ENCODE results near the gene MCFD2. TPM values are rescaled to one million over a fixed set of nuclear protein-coding genes. Genes with fewer than 3 reads are reported as not detected.

Gene MCFD2
- total RNA-seq, 1 experiment from 2014 or later = 90.5 TPM

DNA sequence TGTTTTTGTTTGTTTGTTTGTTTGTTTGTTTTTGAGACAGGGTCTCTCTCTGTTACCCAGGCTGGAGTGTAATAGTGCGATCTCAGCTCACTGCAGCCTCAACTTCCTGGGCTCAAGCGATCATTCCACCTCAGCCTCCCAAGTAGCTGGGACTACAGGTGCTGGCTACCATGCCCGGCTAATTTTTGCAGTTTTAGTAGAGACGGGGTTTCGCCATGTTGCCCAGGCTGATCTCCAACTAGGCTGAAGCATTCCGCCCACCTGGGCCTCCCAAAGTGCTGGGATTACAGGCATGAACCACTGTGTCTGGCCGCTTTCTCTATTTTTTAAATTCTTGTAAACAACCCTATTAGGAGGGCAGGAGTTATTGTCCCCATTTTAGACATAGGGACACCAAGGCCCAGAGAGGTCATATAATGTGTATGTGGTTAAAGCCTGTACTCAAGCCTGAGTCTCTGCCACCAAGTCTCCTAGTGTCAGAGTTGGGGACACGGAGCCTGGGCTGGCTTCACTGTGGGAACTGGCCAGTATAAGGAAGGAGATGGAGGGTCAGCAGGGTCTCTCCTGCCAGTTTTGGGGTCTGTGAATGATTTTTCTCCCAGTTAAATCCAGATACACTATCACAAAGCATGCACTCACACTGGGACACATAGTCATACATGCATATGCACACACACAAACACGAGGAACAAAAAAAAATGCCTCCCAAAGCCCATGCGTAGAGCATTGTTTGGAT lies 27.5 kb upstream of the MCFD2 start:
- CTCF ChIA-PET = no interaction called here
- no TSS peak for BruUV-seq (replicated peaks)
- Histone ChIP-seq H3K4me1 (ENCODE audit: insufficient read depth, low read length, poor library complexity, severe bottlenecking) (peaks cover 4% of the 10 kb centered on the region), H3K9me3 (ENCODE audit: low read depth, low read length, poor library complexity, severe bottlenecking) (no peaks in the 10 kb centered on the region), H3K36me3 (ENCODE audit: insufficient read depth, low read length, poor library complexity, severe bottlenecking) (no peaks in the 10 kb centered on the region), H3K4me3 (ENCODE audit: low read depth, low read length, poor library complexity, severe bottlenecking) (no peak overlapping the region), H3K27me3 (replicated peaks; ENCODE audit: insufficient read depth, low read depth, low read length, poor library complexity) (no peaks in the 10 kb centered on the region), H3K27ac (ENCODE audit: low read depth, low read length, poor library complexity, severe bottlenecking) (no peak overlapping the region)
- intact Hi-C loops (cut with micrococcal nuclease; ENCODE audit: unreplicated experiment) = no loop called here
- no peak for DNase-seq (ENCODE audit: low spot score)
- POLR2A ChIA-PET (ENCODE audit: low non-redundant PET) = no interaction called here
- TF ChIP-seq EZH2 (IDR thresholded peaks at IDR 0.05; ENCODE audit: borderline replicate concordance, low read depth, low read length, poor library complexity, severe bottlenecking) = no peak

DNA sequence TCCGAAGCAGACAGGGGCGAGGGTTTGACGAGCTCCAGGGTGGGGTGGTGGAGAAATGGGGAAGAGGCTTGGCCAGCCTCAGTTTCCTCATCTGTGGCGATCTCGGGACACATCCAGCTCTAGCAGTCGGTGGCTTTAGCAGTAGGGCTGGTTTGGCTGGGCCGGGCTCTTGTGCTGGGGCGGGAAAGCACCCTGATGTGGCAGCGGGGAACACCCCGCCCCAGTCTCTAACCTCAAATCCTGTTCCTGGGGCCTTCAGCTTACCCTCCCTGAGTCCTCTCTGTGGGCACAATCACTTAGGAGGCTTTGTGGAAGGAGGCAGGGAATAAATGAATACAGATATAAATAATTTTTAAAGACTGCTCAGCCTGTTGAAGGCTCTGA lies 26.5 kb upstream of the MCFD2 start:
- intact Hi-C loops (cut with micrococcal nuclease; ENCODE audit: unreplicated experiment) = no loop called here
- no peak for DNase-seq (ENCODE audit: low spot score)
- CTCF ChIA-PET = no interaction called here
- H3K4me3 ChIP-seq (ENCODE audit: low read depth, low read length, poor library complexity, severe bottlenecking) = peak overlapping the region; percentile 71
- no peak overlapping the region for H3K27ac ChIP-seq (ENCODE audit: low read depth, low read length, poor library complexity, severe bottlenecking)
- H3K27me3 ChIP-seq (replicated peaks; ENCODE audit: insufficient read depth, low read depth, low read length, poor library complexity) = no peaks in the 10 kb centered on the region
- TF ChIP-seq EZH2 (IDR thresholded peaks at IDR 0.05; ENCODE audit: borderline replicate concordance, low read depth, low read length, poor library complexity, severe bottlenecking) = no peak
- TF ChIP-seq, protein P1, sequence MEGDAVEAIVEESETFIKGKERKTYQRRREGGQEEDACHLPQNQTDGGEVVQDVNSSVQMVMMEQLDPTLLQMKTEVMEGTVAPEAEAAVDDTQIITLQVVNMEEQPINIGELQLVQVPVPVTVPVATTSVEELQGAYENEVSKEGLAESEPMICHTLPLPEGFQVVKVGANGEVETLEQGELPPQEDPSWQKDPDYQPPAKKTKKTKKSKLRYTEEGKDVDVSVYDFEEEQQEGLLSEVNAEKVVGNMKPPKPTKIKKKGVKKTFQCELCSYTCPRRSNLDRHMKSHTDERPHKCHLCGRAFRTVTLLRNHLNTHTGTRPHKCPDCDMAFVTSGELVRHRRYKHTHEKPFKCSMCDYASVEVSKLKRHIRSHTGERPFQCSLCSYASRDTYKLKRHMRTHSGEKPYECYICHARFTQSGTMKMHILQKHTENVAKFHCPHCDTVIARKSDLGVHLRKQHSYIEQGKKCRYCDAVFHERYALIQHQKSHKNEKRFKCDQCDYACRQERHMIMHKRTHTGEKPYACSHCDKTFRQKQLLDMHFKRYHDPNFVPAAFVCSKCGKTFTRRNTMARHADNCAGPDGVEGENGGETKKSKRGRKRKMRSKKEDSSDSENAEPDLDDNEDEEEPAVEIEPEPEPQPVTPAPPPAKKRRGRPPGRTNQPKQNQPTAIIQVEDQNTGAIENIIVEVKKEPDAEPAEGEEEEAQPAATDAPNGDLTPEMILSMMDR (conservative IDR thresholded peaks at IDR 0.05; ENCODE audit: low read depth, low read length) = no peak
- POLR2A ChIA-PET (ENCODE audit: low non-redundant PET) = no interaction called here
- no peaks in the 10 kb centered on the region for H3K36me3 ChIP-seq (ENCODE audit: insufficient read depth, low read length, poor library complexity, severe bottlenecking)
- H3K4me1 ChIP-seq (ENCODE audit: insufficient read depth, low read length, poor library complexity, severe bottlenecking) = peaks cover 4% of the 10 kb centered on the region
- H3K9me3 ChIP-seq (ENCODE audit: low read depth, low read length, poor library complexity, severe bottlenecking) = no peaks in the 10 kb centered on the region
- no TSS peak for BruUV-seq (replicated peaks)

DNA sequence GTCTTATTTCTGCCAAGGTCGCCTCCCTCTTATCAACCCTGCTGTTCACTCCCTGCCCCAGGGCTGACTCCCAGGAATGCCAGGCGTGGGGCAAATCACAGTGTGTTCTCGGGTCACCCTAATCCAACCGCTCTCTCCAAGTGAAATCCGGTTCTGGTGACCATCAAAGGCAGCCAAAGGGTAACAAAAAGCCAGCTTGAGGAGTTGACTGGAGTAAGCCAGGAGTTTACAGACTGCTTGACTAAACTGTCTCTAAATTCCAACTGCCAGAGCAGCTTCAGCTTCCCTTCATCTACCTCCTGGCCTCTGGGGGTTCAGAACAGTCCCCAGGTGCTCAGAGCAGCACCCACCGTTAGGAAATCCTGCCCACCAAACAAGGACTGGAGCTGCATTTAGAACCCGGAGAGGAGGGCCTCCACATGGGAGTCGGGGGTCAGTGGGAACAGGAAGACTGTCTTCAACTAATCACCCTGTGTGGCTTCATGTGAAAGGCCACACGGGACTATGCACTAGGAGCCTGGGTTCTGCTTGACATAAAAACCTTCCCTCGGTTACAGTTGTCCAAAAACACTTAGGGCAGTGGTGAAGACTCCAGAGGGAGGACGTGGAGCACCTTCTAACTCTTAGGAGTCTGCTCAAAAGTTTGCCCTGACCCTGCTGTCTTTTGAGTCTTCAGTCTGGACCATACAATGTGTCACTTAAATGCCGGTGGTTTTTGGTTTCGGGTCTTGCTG lies 24.2 kb upstream of the MCFD2 start:
- CTCF ChIA-PET = no interaction called here
- no peaks in the 10 kb centered on the region for H3K27me3 ChIP-seq (replicated peaks; ENCODE audit: insufficient read depth, low read depth, low read length, poor library complexity)
- no peak for DNase-seq (ENCODE audit: low spot score)
- no peak overlapping the region for H3K27ac ChIP-seq (ENCODE audit: low read depth, low read length, poor library complexity, severe bottlenecking)
- TF ChIP-seq, protein P1 (conservative IDR thresholded peaks at IDR 0.05; ENCODE audit: low read depth, low read length) = no peak
- TF ChIP-seq EZH2 (IDR thresholded peaks at IDR 0.05; ENCODE audit: borderline replicate concordance, low read depth, low read length, poor library complexity, severe bottlenecking) = no peak
- H3K4me1 ChIP-seq (ENCODE audit: insufficient read depth, low read length, poor library complexity, severe bottlenecking) = peaks cover 4% of the 10 kb centered on the region
- no peaks in the 10 kb centered on the region for H3K36me3 ChIP-seq (ENCODE audit: insufficient read depth, low read length, poor library complexity, severe bottlenecking)
- POLR2A ChIA-PET (ENCODE audit: low non-redundant PET) = no interaction called here
- BruUV-seq (replicated peaks) = no TSS peak
- intact Hi-C loops (cut with micrococcal nuclease; ENCODE audit: unreplicated experiment) = no loop called here
- no peak overlapping the region for H3K4me3 ChIP-seq (ENCODE audit: low read depth, low read length, poor library complexity, severe bottlenecking)
- no peaks in the 10 kb centered on the region for H3K9me3 ChIP-seq (ENCODE audit: low read depth, low read length, poor library complexity, severe bottlenecking)

Data from A673 (cell line).